GM12878 (cell line): ENCODE data around the gene GNA15. TPM values are rescaled to one million over a fixed set of nuclear protein-coding genes. Genes with fewer than 3 reads are reported as not detected.
A peak's percentile ranks its signal among the peaks of the same experiment; 100 is the strongest.

Source experiments
- ATAC-seq: fragments of 200-7000 bp; cut with Tn5 transposase; 3 replicates; pipeline ENCODE4 v1.9.1; 2020; ENCODE audit warnings: mild to moderate bottlenecking, moderate library complexity
- BruUV-seq: library from RNA; stranded (reverse); fragments of 400-500 nt; replicated peaks from 2 replicates; lab custom pipeline; 2021; lab: Mats Ljungman, UMichigan
- CTCF ChIA-PET: fragments of 300-600 bp; sonication (Branson Sonifier 250); formaldehyde crosslinking; extraction: SDS; loops from one replicate; lab custom pipeline; 2021; ENCODE audit warnings: inconsistent platforms; lab: Yijun Ruan, JAX
- POLR2A ChIA-PET: fragments of 350-600 bp; formaldehyde crosslinking; extraction: SDS; loops from one replicate; lab custom pipeline; 2021; ENCODE audit warnings: inconsistent platforms; lab: Charles Lee
- RAD21 ChIA-PET: fragments of 300-600 bp; sonication (Branson Sonifier 250); formaldehyde crosslinking; loops from one replicate; lab custom pipeline; 2023; ENCODE audit warnings: antibody characterized with exemption; ENCODE audit not compliant: unreplicated experiment; lab: Charles Lee
- SMC1A ChIA-PET: fragments of 300-600 bp; sonication (Branson Sonifier 250); formaldehyde crosslinking; loops from one replicate; lab custom pipeline; 2023; ENCODE audit not compliant: unreplicated experiment, uncharacterized antibody; lab: Charles Lee
- DNase-seq: peaks from one replicate; pipeline ENCODE4 v3.0.0-alpha.2; 2011; ENCODE audit warnings: low read depth, low spot score
- FAIRE-seq: peaks from 3 replicates; lab custom pipeline; 2011; peaks lifted over from hg19 to GRCh38; lab: Jason Lieb, UNC
- H2AFZ ChIP-seq: 2 replicates; pipeline ENCODE4 v1.6.0; 2011; ENCODE audit warnings: low read depth, low read length, control low read depth; ENCODE audit not compliant: control insufficient read depth
- H3K27ac ChIP-seq: 2 replicates; pipeline ENCODE4 v1.5.1; 2011; ENCODE audit warnings: control low read depth; ENCODE audit not compliant: control insufficient read depth, insufficient read depth
- H3K27me3 ChIP-seq, 2 experiments: replicated peaks in 1 of 2; 2 replicates each; pipeline versions ENCODE4 v1.6.0 to v1.6.1; 2011; ENCODE audit warnings: low read length in 1 of 2; ENCODE audit not compliant: control insufficient read depth in 2 of 2, insufficient read depth in 2 of 2
- H3K36me3 ChIP-seq, 2 experiments: 2 replicates each; pipeline ENCODE4 v1.5.1; 2011; ENCODE audit warnings: low read length in 1 of 2; ENCODE audit not compliant: control insufficient read depth in 2 of 2, insufficient read depth in 2 of 2
- H3K4me1 ChIP-seq: 2 replicates; pipeline ENCODE4 v1.6.1; 2011; ENCODE audit warnings: mild to moderate bottlenecking, low read length, moderate library complexity, mixed read lengths; ENCODE audit not compliant: control insufficient read depth, insufficient read depth
- H3K4me2 ChIP-seq: 2 replicates; pipeline ENCODE4 v1.6.0; 2011; ENCODE audit warnings: control low read depth; ENCODE audit not compliant: control insufficient read depth, insufficient read depth
- H3K4me3 ChIP-seq: fragments of 200-600 bp; sonication (generic); 2 replicates; pipeline ENCODE4 v1.5.1; 2016
- H3K79me2 ChIP-seq: 2 replicates; pipeline ENCODE4 v1.6.0; 2011; ENCODE audit warnings: low read length; ENCODE audit not compliant: control insufficient read depth, insufficient read depth
- H3K9ac ChIP-seq: 2 replicates; pipeline ENCODE4 v1.8.0; 2011; ENCODE audit warnings: low read length, control low read depth, mixed read lengths; ENCODE audit not compliant: control insufficient read depth, insufficient read depth
- H3K9me3 ChIP-seq: replicated peaks from 3 replicates; pipeline ENCODE4 v1.5.1; 2011; ENCODE audit warnings: mild to moderate bottlenecking, low read length; ENCODE audit not compliant: control insufficient read depth, insufficient read depth
- H4K20me1 ChIP-seq: 2 replicates; pipeline ENCODE4 v1.6.0; 2011; ENCODE audit not compliant: control insufficient read depth, insufficient read depth
- KDM1A ChIP-seq: fragments of 200-600 bp; sonication (generic); IDR thresholded peaks from 2 replicates; pipeline ENCODE4 v1.6.1; 2016; ENCODE audit warnings: borderline replicate concordance
- WGBS: methylation state at CpG from one replicate; pipeline ENCODE4 v1.1.6; 2016; ENCODE audit warnings: low lambda C conversion rate; ENCODE audit not compliant: insufficient replicate concordance, insufficient coverage; ENCODE audit errors: missing lambda C conversion rate; 5-methylcytosine and 5-hydroxymethylcytosine counted together
- in situ Hi-C: fragments of 300-500 bp; cut with MboI; formaldehyde crosslinking; loops from 9 replicates; pipeline ENCODE4 v1.14.3; 2018; ENCODE audit warnings: mixed read lengths
- intact Hi-C: fragments of 100-400 bp; cut with micrococcal nuclease; formaldehyde crosslinking; loops from one replicate; pipeline ENCODE4 v1.14.2; 2022; ENCODE audit not compliant: unreplicated experiment
- polyA plus RNA-seq, 11 experiments: library from polyadenylated mRNA; depleted of rRNA in 4 of 11; unstranded in 6 of 11; stranded (reverse) in 5 of 11; fragments of >200 nt; fragmentation: Nextera tagmentation in 4 of 11; fragmentation: Illumina TruSeq in 1 of 11; extraction: Ambion mirVana in 4 of 11; extraction: Trizol in 1 of 11; gene quantifications; 1 replicate in 1 of 11; 2 replicates in 10 of 11; pipeline versions ENCODE4 v1.2.1 to v1.2.3, GENCODE V29; 2011 to 2016; ENCODE audit warnings: inconsistent platforms in 2 of 11, missing spikeins in 2 of 11, low read depth in 1 of 11
- total RNA-seq, 4 experiments: library from RNA; depleted of rRNA in 3 of 4; stranded (reverse); fragments of >200 nt in 3 of 4; fragmentation: Illumina TruSeq in 1 of 4; extraction: Trizol in 1 of 4; gene quantifications; 2 replicates each; pipeline versions ENCODE4 v1.2.1 to v1.2.3, GENCODE V29; 2013 to 2021
- TF ChIP-seq, protein P1 (sequence below): IDR thresholded peaks from 2 replicates; pipeline ENCODE4 v1.6.1; 2011; ENCODE audit warnings: borderline replicate concordance, low read depth, mild to moderate bottlenecking, moderate library complexity, mixed read lengths, low read length; ENCODE audit not compliant: insufficient read depth; ENCODE audit errors: extremely low read length

The GNA15 gene
- total and polyA plus RNA-seq, 10 of the 15 experiments (the other 5 are each of a cell fraction or from before 2014, with no cell fraction given) = 0.42 to 18.0 (median 9.4) TPM

DNA sequence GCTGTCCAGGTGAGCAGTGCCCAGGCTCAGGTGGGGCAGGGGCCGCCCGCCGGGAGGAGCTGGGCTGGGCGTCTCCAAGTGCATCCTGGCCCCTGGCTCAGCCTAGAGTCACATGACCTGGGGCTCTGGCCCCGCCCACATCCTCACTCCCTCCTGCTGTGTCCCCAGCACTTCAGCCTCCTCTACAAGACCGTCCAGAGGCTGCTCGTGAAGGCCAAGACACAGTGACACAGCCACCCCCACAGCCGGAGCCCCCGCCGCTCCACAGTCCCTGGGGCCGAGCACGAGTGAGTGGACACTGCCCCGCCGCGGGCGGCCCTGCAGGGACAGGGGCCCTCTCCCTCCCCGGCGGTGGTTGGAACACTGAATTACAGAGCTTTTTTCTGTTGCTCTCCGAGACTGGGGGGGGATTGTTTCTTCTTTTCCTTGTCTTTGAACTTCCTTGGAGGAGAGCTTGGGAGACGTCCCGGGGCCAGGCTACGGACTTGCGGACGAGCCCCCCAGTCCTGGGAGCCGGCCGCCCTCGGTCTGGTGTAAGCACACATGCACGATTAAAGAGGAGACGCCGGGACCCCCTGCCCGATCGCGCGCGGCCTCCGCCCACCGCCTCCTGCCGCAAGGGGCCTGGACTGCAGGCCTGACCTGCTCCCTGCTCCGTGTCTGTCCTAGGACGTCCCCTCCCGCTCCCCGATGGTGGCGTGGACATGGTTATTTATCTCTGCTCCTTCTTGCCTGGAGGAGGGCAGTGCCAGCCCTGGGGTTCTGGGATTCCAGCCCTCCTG, 71.8 kb downstream of the GNA15 start:
- CTCF ChIA-PET = no interaction called here
- BruUV-seq = TSS peak; percentile 42

More for the DNA sequence above, 71.8 kb downstream of the GNA15 start:
- ATAC-seq (no peak), DNase-seq (no peak), FAIRE-seq (no peak)
- SMC1A ChIA-PET = no interaction called here
- no peaks in the 10 kb centered on the region for H3K79me2 ChIP-seq
- 92% methylated on average over 43 of the region's 43 CpGs for WGBS
- no peak overlapping the region for H2AFZ ChIP-seq
- H3K4me3 ChIP-seq = no peak overlapping the region
- no peaks in the 10 kb centered on the region for H3K9me3 ChIP-seq
- no peak overlapping the region for H3K27ac ChIP-seq
- in situ Hi-C loops (no loop called here), intact Hi-C loops (no loop called here)
- RAD21 ChIA-PET = no interaction called here
- TF ChIP-seq, protein P1, sequence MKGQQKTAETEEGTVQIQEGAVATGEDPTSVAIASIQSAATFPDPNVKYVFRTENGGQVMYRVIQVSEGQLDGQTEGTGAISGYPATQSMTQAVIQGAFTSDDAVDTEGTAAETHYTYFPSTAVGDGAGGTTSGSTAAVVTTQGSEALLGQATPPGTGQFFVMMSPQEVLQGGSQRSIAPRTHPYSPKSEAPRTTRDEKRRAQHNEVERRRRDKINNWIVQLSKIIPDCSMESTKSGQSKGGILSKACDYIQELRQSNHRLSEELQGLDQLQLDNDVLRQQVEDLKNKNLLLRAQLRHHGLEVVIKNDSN = peak; percentile 50
- no peak for TF ChIP-seq KDM1A
- no peaks in the 10 kb centered on the region for H4K20me1 ChIP-seq
- no peaks in the 10 kb centered on the region for H3K4me1 ChIP-seq
- POLR2A ChIA-PET = interaction anchor here (0.6 kb wide), 1 partner anchor 38 kb away, joined by 3 read pairs; no protein-coding TSS in a partner anchor
- H3K9ac ChIP-seq = no peak overlapping the region
- H3K27me3 ChIP-seq = no peaks in the 10 kb centered on the region
- no peak overlapping the region for H3K4me2 ChIP-seq
- peaks cover 0 to 12% of the 10 kb centered on the region in 2 experiments; a peak in 2 of 4 replicates for H3K36me3 ChIP-seq
